ENCODE data around the gene TPRN.

GRCh38 chr9:137160716-137161557, 39.6 kb downstream of the TPRN start:
- no peak for TF ChIP-seq CTCF (conservative IDR thresholded peaks at IDR 0.05; ENCODE audit: low read depth, low read length)
- no peak for TF ChIP-seq EZH2 (IDR thresholded peaks at IDR 0.05; ENCODE audit: borderline replicate concordance, low read depth, low read length, poor library complexity, severe bottlenecking)
